Activated T-cell treated with anti-CD3 and anti-CD28 coated beads, Interleukin-2, amount 50 U/mL, for 72 hours (primary cell): ENCODE results near the gene POLN. TPM values are rescaled to one million over a fixed set of nuclear protein-coding genes. Genes with fewer than 3 reads are reported as not detected.

Experiments used
- ATAC-seq, 2 donors: fragments of 150-1000 bp; cut with Tn5 transposase; replicated peaks in 1 of 2; 2 replicates each; pipeline ENCODE4 v1.10.0; 2021; ENCODE audit warnings: moderate library complexity in 2 of 2, mild to moderate bottlenecking in 1 of 2
- DNase-seq, 2 donors: peaks; one replicate each; pipeline ENCODE4 v3.0.0; 2021 to 2022; ENCODE audit warnings: mixed read lengths in 1 of 2
- H3K27ac Mint-ChIP-seq: one replicate; pipeline ENCODE4 v1.8.0; 2022; ENCODE audit warnings: mild to moderate bottlenecking, moderate library complexity, mixed read lengths
- H3K27me3 Mint-ChIP-seq: one replicate; pipeline ENCODE4 v1.8.0; 2022; ENCODE audit warnings: low read depth, mixed read lengths
- H3K36me3 Mint-ChIP-seq, 2 donors: one replicate each; pipeline ENCODE4 v1.8.0; 2022; ENCODE audit warnings: mixed read lengths in 2 of 2, mild to moderate bottlenecking in 1 of 2; ENCODE audit not compliant: insufficient read depth in 2 of 2
- H3K4me1 Mint-ChIP-seq: one replicate; pipeline ENCODE4 v1.8.0; 2022; ENCODE audit warnings: low read depth, mixed read lengths
- H3K4me3 Mint-ChIP-seq, 2 donors: one replicate each; pipeline ENCODE4 v1.8.0; 2022; ENCODE audit warnings: mild to moderate bottlenecking in 2 of 2, mixed read lengths in 2 of 2, moderate library complexity in 2 of 2
- H3K9me3 Mint-ChIP-seq, 2 donors: one replicate each; pipeline ENCODE4 v1.8.0; 2022; ENCODE audit warnings: mixed read lengths in 2 of 2
- total RNA-seq, 2 donors: library from RNA; stranded (reverse); gene quantifications; one replicate each; pipeline ENCODE4 v1.2.3, GENCODE V29; 2022

POLN gene
- total RNA-seq, 2 donors from 2014 or later, result 4.6 TPM

DNA sequence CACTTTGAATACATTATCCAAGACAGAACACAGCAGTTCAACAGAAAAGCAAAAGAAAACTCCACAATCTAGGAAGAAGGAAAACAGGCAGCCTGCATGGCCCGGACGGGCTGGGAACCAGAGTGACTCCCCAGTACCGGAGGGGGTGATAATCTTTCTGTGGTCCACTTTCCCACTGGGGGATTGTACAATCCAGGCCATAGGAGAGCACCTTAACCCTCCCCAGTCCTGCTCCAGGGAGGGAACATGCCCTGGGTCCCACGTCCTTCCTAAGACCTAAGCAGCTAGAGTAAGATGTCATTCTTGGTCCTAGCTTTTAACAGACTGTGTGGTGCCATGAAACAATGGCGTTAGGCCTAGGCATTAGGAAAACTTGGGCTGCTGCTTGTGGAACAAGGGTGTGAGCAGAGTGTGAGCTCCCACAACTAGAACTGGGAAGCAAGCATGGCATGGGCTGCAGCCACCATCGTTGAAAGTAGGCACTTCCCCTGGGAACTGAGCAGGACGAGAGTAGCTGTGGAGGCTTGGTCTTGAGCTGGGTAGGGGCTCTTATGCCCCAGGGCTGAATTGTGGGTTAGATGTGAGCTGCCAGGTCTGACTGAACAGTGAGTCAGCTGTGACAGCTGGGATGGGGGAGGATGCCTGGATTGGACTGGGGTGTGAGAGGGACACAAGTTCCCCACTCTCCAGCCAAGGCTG, 140.4 kb downstream of the POLN start:
- H3K27me3 Mint-ChIP-seq, result no peaks in the 10 kb centered on the region

GRCh38 chr4:2096073-2096609, 145.8 kb downstream of the POLN start:
- Mint-ChIP-seq H3K27ac (no peak overlapping the region), H3K4me1 (no peaks in the 10 kb centered on the region), H3K36me3 (peaks cover 2 to 6% of the 10 kb centered on the region in 2 donors), H3K9me3 (peaks cover under 1% of the 10 kb centered on the region in 2 donors), H3K27me3 (no peaks in the 10 kb centered on the region), H3K4me3 (no peak overlapping the region)
- DNase-seq, result no peak
- ATAC-seq, result no peak

More for the DNA sequence above, 140.4 kb downstream of the POLN start:
- H3K4me1 Mint-ChIP-seq, result no peaks in the 10 kb centered on the region
- peaks cover 6 to 18% of the 10 kb centered on the region in 2 donors for H3K36me3 Mint-ChIP-seq
- ATAC-seq, result no peak
- H3K9me3 Mint-ChIP-seq, result peaks cover 8 to 10% of the 10 kb centered on the region in 2 donors
- no peak overlapping the region for H3K4me3 Mint-ChIP-seq
- H3K27ac Mint-ChIP-seq, result no peak overlapping the region
- no peak for DNase-seq

GRCh38 chr4:2095236-2096072, 146.5 kb downstream of the POLN start:
- Mint-ChIP-seq H3K4me1 (no peaks in the 10 kb centered on the region), H3K36me3 (peaks cover 2 to 5% of the 10 kb centered on the region in 2 donors), H3K9me3 (no peaks in the 10 kb centered on the region), H3K27me3 (no peaks in the 10 kb centered on the region), H3K4me3 (no peak overlapping the region), H3K27ac (no peak overlapping the region)
- ATAC-seq (no peak), DNase-seq (no peak)

DNA sequence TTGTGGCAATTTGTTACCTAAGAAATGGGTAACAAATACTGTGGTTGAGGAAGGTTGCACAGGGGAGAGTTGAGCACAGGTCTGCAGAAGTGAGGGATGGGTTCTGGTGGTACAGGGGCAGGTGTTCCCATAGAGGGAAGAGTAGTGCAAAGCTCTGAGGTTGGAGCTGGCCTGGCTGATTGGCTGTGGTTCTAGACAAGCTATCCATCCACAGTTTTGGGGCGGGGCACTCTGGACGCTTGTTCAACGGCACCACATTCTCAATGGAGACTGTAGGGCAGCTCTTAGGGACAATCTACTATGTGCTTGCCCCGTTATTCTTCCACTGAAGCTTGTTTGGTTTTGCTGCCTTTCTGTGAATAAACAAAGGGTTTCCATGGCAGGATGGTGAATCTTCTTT, 147.4 kb downstream of the POLN start:
- H3K27ac Mint-ChIP-seq, result no peak overlapping the region
- no peak overlapping the region for H3K4me3 Mint-ChIP-seq
- peaks cover 2 to 5% of the 10 kb centered on the region in 2 donors for H3K36me3 Mint-ChIP-seq
- H3K4me1 Mint-ChIP-seq, result no peaks in the 10 kb centered on the region
- DNase-seq (no peak), ATAC-seq (no peak)
- H3K9me3 Mint-ChIP-seq, result no peaks in the 10 kb centered on the region
- H3K27me3 Mint-ChIP-seq, result no peaks in the 10 kb centered on the region

GRCh38 chr4:2093265-2093664, 148.7 kb downstream of the POLN start:
- ATAC-seq (no peak), DNase-seq (no peak)
- no peaks in the 10 kb centered on the region for H3K9me3 Mint-ChIP-seq
- peaks cover 2 to 5% of the 10 kb centered on the region in 2 donors for H3K36me3 Mint-ChIP-seq
- H3K4me1 Mint-ChIP-seq, result no peaks in the 10 kb centered on the region
- H3K27me3 Mint-ChIP-seq, result peaks cover 6% of the 10 kb centered on the region
- H3K4me3 Mint-ChIP-seq, result no peak overlapping the region
- H3K27ac Mint-ChIP-seq, result no peak overlapping the region

DNA sequence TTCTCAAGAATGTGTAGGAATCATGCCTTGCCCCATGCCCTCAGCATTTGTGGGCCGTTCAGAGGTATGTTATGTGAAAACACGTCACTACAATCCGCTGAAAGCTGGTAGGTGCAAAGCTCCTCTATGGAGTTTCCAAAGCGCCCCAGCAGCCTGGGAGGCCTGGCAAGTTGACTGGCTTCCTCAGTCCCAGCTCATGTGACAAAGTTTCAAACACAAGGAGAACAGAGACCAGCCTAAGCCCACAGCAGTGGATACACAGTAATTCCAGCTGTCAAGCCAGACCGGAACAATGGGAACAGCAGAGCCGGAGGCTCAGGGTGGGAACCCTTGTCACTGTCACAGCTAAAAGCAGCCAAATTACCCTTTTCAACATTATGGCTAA, 149.3 kb downstream of the POLN start:
- Mint-ChIP-seq H3K27me3 (peaks cover 6% of the 10 kb centered on the region), H3K4me3 (no peak overlapping the region), H3K4me1 (no peaks in the 10 kb centered on the region), H3K36me3 (peaks cover 2 to 5% of the 10 kb centered on the region in 2 donors), H3K9me3 (no peaks in the 10 kb centered on the region), H3K27ac (no peak overlapping the region)
- no peak for DNase-seq
- no peak for ATAC-seq

- no peak overlapping the region for H3K4me3 Mint-ChIP-seq
- peaks cover 6% of the 10 kb centered on the region for H3K27me3 Mint-ChIP-seq
- H3K27ac Mint-ChIP-seq, result no peak overlapping the region
- ATAC-seq (no peak), DNase-seq (no peak)
- no peaks in the 10 kb centered on the region for H3K4me1 Mint-ChIP-seq
- H3K36me3 Mint-ChIP-seq, result peaks cover 2 to 5% of the 10 kb centered on the region in 2 donors
- no peaks in the 10 kb centered on the region for H3K9me3 Mint-ChIP-seq
Observed at GRCh38 chr4:2091990-2092668, 149.8 kb downstream of the POLN start.

DNA sequence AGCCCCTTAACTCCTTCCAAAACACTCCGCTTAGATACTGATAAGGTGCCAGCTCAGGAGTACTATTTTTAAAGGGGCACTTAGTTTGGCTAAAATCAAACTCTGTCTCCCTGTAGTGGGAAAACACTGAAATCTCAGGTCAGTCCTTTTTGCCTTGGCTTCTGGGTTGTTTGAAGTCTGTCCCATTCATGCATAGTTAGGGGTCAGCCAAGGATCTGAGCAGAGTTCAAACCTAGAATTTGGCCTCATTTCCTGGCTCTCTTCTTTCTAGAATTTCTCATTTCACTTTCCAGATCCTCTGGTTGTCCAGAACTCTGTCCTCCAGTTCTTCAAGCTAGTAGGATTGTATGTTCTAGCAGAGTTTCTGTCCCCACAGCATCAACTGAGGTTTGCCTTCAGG, 151.3 kb downstream of the POLN start:
- no peak overlapping the region for H3K27ac Mint-ChIP-seq
- no peak for DNase-seq
- no peaks in the 10 kb centered on the region for H3K36me3 Mint-ChIP-seq
- H3K4me3 Mint-ChIP-seq, result no peak overlapping the region
- H3K27me3 Mint-ChIP-seq, result peaks cover 6% of the 10 kb centered on the region
- no peak for ATAC-seq
- no peaks in the 10 kb centered on the region for H3K4me1 Mint-ChIP-seq
- H3K9me3 Mint-ChIP-seq, result no peaks in the 10 kb centered on the region

GRCh38 chr4:2089222-2089621, 152.7 kb downstream of the POLN start:
- H3K9me3 Mint-ChIP-seq, result no peaks in the 10 kb centered on the region
- DNase-seq (no peak), ATAC-seq (no peak)

DNA sequence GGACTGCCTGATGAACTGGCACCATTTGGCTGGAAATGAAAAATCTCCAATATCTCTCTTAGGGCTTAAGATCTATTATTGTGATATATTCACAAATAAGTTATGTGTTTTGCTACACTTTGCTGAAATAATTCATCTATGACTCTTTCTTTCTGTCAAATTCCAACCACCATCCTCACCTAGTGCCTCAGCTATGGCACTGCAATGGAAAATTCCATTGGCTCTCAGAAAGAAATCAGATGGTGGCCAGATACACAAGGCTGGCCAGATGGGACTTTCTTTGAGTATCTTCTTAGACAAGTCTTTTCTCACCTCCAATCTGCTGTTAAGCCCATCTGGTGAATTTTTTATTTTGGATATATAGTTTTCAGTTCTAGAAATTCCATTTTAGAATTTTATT, 154.8 kb downstream of the POLN start:
- H3K27me3 Mint-ChIP-seq, result peaks cover 6% of the 10 kb centered on the region
- DNase-seq, result no peak
- no peak overlapping the region for H3K27ac Mint-ChIP-seq
- H3K4me1 Mint-ChIP-seq, result no peaks in the 10 kb centered on the region
- no peak for ATAC-seq
- no peaks in the 10 kb centered on the region for H3K9me3 Mint-ChIP-seq
- H3K36me3 Mint-ChIP-seq, result no peaks in the 10 kb centered on the region
- H3K4me3 Mint-ChIP-seq, result no peak overlapping the region

More at GRCh38 chr4:2089222-2089621, 152.7 kb downstream of the POLN start:
- no peak overlapping the region for H3K27ac Mint-ChIP-seq
- no peaks in the 10 kb centered on the region for H3K4me1 Mint-ChIP-seq
- H3K36me3 Mint-ChIP-seq, result no peaks in the 10 kb centered on the region
- H3K4me3 Mint-ChIP-seq, result no peak overlapping the region
- H3K27me3 Mint-ChIP-seq, result peaks cover 6% of the 10 kb centered on the region

- ATAC-seq, result no peak
- H3K4me1 Mint-ChIP-seq, result no peaks in the 10 kb centered on the region
- H3K36me3 Mint-ChIP-seq, result no peaks in the 10 kb centered on the region
- no peak for DNase-seq
- peaks cover 6% of the 10 kb centered on the region for H3K27me3 Mint-ChIP-seq
- H3K9me3 Mint-ChIP-seq, result no peaks in the 10 kb centered on the region
- H3K27ac Mint-ChIP-seq, result no peak overlapping the region
- H3K4me3 Mint-ChIP-seq, result no peak overlapping the region
Observed at GRCh38 chr4:2085496-2085901, 156.4 kb downstream of the POLN start.

- DNase-seq (no peak), ATAC-seq (no peak)
- H3K36me3 Mint-ChIP-seq, result no peaks in the 10 kb centered on the region
Observed at GRCh38 chr4:2084316-2084715, 157.6 kb downstream of the POLN start.

GRCh38 chr4:2083826-2084160, 158.1 kb downstream of the POLN start:
- DNase-seq, result no peak
- H3K36me3 Mint-ChIP-seq, result no peaks in the 10 kb centered on the region
- no peak overlapping the region for H3K4me3 Mint-ChIP-seq
- peaks cover 4% of the 10 kb centered on the region for H3K27me3 Mint-ChIP-seq
- H3K9me3 Mint-ChIP-seq, result no peaks in the 10 kb centered on the region
- ATAC-seq, result no peak
- H3K27ac Mint-ChIP-seq, result no peak overlapping the region
- H3K4me1 Mint-ChIP-seq, result no peaks in the 10 kb centered on the region

More at GRCh38 chr4:2084316-2084715, 157.6 kb downstream of the POLN start:
- no peaks in the 10 kb centered on the region for H3K9me3 Mint-ChIP-seq
- H3K4me1 Mint-ChIP-seq, result no peaks in the 10 kb centered on the region
- no peak overlapping the region for H3K27ac Mint-ChIP-seq
- H3K4me3 Mint-ChIP-seq, result no peak overlapping the region
- H3K27me3 Mint-ChIP-seq, result peaks cover 6% of the 10 kb centered on the region
